Duodenal mucosa (tissue), 2 donors: Measurements from ENCODE around the gene TET3.

Source experiments
- H3K27ac ChIP-seq: one replicate; pipeline ENCODE4 v1.7.0; 2013; ENCODE audit warnings: low read depth, low read length
- H3K27me3 ChIP-seq, 2 donors: one replicate each; pipeline ENCODE4 v1.7.0; 2013; ENCODE audit warnings: low read length in 2 of 2, control low read depth in 1 of 2; ENCODE audit not compliant: insufficient read depth in 2 of 2, control insufficient read depth in 1 of 2
- H3K36me3 ChIP-seq, 2 donors: one replicate each; pipeline ENCODE4 v1.7.0; 2013; ENCODE audit warnings: low read length in 2 of 2, control low read depth in 1 of 2; ENCODE audit not compliant: insufficient read depth in 2 of 2, control insufficient read depth in 1 of 2
- H3K4me1 ChIP-seq, 2 donors: one replicate each; pipeline ENCODE4 v1.7.0; 2013; ENCODE audit warnings: low read length in 2 of 2, control low read depth in 1 of 2; ENCODE audit not compliant: insufficient read depth in 2 of 2, control insufficient read depth in 1 of 2
- H3K4me3 ChIP-seq, 2 donors: one replicate each; pipeline ENCODE4 v1.7.0; 2013; ENCODE audit warnings: low read length in 2 of 2, low read depth in 1 of 2
- H3K9ac ChIP-seq, 2 donors: one replicate each; pipeline ENCODE4 v1.7.0; 2013; ENCODE audit warnings: low read length in 2 of 2, low read depth in 1 of 2
- H3K9me3 ChIP-seq, 2 donors: one replicate each; pipeline ENCODE4 v1.7.0; 2013; ENCODE audit warnings: low read length in 2 of 2, control low read depth in 1 of 2; ENCODE audit not compliant: control insufficient read depth in 1 of 2

The TET3 gene

DNA sequence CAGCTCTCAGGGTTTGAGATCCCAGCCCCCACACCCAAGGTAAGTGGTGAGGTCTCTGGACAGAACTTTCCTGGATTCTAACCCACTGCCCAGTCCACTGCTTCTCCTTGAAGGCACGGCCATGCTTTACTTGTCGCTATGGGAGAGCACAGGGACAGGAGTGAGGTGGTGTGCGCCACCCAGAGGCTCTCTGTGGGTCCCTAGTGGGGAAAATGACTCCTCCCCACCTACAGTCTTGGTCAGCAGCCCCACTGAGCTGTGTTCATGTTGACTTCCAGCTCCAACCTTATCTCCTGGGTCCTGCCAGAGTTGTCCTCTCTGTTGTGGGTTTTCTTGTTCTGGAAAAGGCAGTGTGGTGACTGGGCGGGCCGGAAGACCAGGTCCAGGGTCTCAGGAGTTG, 11.1 kb downstream of the TET3 start:
- no peak overlapping the region for H3K9ac ChIP-seq

DNA sequence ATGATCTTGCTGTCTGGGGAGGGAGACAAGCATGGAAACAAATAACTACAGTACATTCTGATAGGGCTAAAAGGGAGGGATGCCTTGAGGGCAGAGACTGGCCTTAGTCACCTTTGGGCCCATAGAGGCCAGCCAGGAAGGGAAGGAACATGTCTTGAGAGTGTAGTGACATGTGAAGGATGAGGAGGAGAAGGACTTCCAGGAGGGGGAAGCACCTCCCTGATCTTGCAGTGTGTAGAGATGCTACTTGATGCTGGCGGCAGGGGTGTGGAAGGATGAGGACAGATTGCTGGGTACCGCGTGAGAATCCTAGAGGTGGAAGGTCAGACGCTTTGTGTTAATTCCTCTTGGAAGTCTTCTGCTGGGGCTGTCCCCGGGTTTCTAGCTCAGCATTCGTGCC, 13.1 kb downstream of the TET3 start:
- H3K27ac ChIP-seq = no peak overlapping the region

More for the DNA sequence above, 11.1 kb downstream of the TET3 start:
- Histone ChIP-seq H3K9me3 (no peaks in the 10 kb centered on the region), H3K4me3 (no peak overlapping the region), H3K36me3 (peaks cover 4% of the 10 kb centered on the region in 2 donors), H3K4me1 (peaks cover 16 to 22% of the 10 kb centered on the region in 2 donors), H3K27me3 (no peaks in the 10 kb centered on the region), H3K27ac (no peak overlapping the region)

DNA sequence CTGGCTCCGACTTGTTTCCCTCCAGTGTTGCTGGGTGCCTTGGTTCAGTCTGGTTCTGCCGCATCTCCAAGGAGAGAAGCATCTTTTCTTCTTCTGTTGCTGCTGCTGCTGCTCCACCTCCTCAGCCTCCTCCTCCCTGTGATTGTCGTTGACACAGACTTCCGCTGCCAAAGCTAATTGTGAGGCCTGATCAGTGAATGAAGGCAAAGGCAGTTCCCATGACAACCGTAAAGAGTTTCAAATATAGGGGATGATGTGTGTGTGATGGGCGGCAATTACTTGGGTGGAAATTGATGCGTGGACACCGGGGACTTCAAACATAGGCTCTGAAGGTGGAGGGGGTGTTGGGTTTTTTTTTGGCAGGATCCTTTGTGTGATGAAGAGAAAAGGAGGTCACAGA, 13.7 kb downstream of the TET3 start:
- Histone ChIP-seq H3K27me3 (no peaks in the 10 kb centered on the region), H3K4me3 (no peak overlapping the region), H3K9ac (no peak overlapping the region), H3K27ac (no peak overlapping the region), H3K9me3 (no peaks in the 10 kb centered on the region), H3K4me1 (peaks cover 26 to 35% of the 10 kb centered on the region in 2 donors), H3K36me3 (peaks cover 4% of the 10 kb centered on the region in 2 donors)

More for the DNA sequence above, 13.1 kb downstream of the TET3 start:
- H3K27me3 ChIP-seq = no peaks in the 10 kb centered on the region
- H3K9ac ChIP-seq = no peak overlapping the region
- peaks cover 4% of the 10 kb centered on the region in 2 donors for H3K36me3 ChIP-seq
- H3K4me1 ChIP-seq = peaks cover 22 to 32% of the 10 kb centered on the region in 2 donors
- H3K4me3 ChIP-seq = no peak overlapping the region
- no peaks in the 10 kb centered on the region for H3K9me3 ChIP-seq

DNA sequence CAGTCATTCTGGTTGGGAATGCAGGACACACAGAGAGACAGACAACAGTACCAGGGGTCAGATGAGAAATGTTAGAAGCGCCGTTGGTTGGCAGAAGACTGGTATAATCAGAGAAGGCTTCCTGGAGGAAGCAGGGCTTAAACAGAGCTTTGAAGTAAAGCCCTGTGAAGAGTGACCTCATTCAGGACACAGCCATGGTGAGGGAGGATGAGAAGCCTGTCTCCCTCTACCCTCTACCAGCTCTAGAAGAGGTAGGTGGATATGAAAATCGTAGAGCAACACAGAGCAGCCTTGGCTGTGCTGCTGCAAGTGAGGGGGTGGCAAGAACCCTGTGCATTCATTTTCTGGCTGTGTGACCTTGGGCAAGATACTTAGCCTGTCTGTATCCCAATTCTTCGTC, 14.2 kb downstream of the TET3 start:
- Histone ChIP-seq H3K4me3 (no peak overlapping the region), H3K9me3 (no peaks in the 10 kb centered on the region), H3K27me3 (no peaks in the 10 kb centered on the region), H3K4me1 (peaks cover 31 to 32% of the 10 kb centered on the region in 2 donors), H3K36me3 (peaks cover 4% of the 10 kb centered on the region in 2 donors), H3K27ac (no peak overlapping the region), H3K9ac (no peak overlapping the region)

DNA sequence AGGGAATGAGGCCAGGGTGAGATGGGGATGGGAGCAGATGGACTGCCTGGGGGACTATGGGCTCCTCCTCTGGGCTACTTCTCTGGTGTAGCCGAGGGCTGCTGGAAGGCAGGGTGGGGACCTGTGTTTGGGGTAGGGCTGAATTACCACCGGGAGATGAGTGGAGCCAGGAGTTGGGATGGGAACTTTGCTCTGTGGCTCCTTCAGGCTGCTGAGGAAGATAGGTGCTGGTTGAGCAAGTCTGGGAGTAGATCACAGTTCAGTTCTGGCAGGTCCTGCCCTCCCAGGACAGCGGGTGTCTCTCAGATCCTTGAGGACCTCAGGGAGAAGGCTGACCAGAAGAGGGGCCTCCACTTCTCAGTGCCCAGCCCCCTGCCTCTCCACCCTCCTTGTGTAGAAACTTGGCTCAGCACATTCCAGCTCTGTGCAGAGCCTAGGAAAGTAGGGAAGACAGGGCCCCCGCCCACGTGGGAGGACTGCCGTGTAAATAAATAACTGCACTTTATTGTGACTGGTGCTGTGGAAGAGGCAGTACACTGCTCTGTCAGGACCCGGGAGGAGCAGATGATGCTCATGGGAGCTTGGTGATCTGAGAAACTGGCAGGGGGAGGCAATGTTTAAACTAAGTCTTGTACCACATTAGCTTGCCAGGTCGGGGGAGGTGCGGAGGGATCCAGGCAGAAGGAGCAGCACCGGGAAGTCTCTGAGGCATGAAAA, 15.3 kb downstream of the TET3 start:
- Histone ChIP-seq H3K4me1 (peaks cover 31 to 35% of the 10 kb centered on the region in 2 donors), H3K9me3 (no peaks in the 10 kb centered on the region), H3K27me3 (no peaks in the 10 kb centered on the region), H3K4me3 (peak overlapping the region in 1 of 2 donors; percentile 28), H3K27ac (no peak overlapping the region), H3K36me3 (peaks cover 4 to 6% of the 10 kb centered on the region in 2 donors), H3K9ac (no peak overlapping the region)

DNA sequence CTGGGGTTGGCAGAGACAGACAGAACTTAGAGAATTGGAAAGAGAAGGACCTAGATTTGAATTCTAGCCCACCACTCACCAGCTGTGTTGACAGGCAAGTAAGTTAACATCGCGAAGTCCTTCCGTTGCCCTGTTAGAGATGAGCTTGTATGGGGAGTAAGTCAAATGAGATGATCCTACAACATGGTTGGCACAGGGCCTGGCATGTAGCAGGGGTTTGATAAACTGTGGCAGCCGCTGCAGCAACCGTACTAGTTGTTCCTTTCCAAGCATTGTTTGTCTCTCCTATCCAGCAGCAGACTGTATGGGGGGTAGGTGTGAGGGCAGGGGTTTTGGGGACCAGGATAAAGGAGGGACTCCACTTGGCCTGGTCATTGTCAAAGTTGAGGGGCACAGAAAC, 16.0 kb downstream of the TET3 start:
- Histone ChIP-seq H3K4me3 (no peak overlapping the region), H3K9me3 (no peaks in the 10 kb centered on the region), H3K27ac (no peak overlapping the region), H3K9ac (no peak overlapping the region), H3K27me3 (no peaks in the 10 kb centered on the region), H3K4me1 (peaks cover 31 to 35% of the 10 kb centered on the region in 2 donors), H3K36me3 (peaks cover 7 to 9% of the 10 kb centered on the region in 2 donors)

DNA sequence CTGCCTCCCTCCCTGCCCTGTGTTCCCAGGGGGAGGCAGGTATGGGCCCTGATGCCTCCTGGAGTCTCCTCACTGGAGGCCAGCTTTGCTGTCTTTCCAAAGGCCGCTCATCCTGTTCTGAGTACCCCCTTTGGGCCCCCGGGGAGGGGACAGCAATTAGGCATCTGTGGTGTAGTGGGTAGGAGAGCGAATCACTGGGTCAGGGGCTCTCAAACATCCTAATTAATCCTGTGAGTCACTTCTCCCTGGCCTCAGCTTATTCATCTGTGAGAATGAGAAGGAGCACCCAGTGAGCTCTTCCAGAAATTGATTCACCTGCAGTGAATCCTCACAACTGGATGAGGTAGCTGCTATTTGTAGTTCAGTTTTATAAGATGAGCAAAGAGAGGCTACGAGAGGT, 16.4 kb downstream of the TET3 start:
- H3K4me1 ChIP-seq = peaks cover 31 to 36% of the 10 kb centered on the region in 2 donors

DNA sequence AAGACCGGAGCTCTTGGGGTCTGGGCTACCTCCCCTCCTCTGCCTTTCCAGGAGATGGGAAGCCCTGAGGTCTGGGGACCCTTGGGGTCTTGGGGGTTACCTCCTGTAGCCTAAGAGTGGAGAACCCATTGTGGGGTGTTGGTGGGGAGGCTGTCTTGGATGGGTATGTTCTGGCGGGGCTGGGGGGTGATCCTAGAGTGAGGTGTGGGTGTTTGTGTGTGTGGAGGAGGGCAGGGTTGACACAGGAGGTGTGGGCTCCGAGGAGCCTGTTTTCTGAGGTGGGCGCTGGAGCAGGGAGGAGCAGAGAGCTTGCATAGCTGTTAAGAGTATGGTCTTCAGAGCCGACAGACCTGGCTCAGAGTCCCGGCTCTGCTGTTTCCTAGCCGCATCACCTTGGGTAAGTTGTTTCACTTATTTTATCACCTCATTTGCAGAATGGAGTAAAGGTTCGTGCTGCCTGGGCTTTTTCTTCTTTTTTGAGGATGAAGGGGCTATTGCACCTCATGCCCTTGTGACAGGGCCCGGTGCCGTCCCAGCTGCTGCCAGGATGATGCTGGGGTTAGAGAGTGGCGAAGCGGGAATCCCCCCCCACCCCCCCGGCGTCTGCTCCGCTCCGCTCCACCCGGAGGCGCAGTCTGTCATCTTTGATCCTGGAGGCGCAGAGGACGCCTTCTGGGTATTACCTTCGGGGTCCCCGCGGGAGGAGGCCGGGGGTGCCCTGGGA, 17.2 kb downstream of the TET3 start:
- Histone ChIP-seq H3K4me1 (peaks cover 31 to 44% of the 10 kb centered on the region in 2 donors), H3K36me3 (peaks cover 9 to 17% of the 10 kb centered on the region in 2 donors), H3K4me3 (peak overlapping the region in 1 of 2 donors; percentile 53), H3K27ac (no peak overlapping the region), H3K27me3 (no peaks in the 10 kb centered on the region), H3K9me3 (no peaks in the 10 kb centered on the region), H3K9ac (no peak overlapping the region)

More for the DNA sequence above, 16.4 kb downstream of the TET3 start:
- H3K27me3 ChIP-seq = no peaks in the 10 kb centered on the region
- H3K4me3 ChIP-seq = no peak overlapping the region
- no peak overlapping the region for H3K9ac ChIP-seq
- no peaks in the 10 kb centered on the region for H3K9me3 ChIP-seq
- H3K36me3 ChIP-seq = peaks cover 9 to 14% of the 10 kb centered on the region in 2 donors
- no peak overlapping the region for H3K27ac ChIP-seq

DNA sequence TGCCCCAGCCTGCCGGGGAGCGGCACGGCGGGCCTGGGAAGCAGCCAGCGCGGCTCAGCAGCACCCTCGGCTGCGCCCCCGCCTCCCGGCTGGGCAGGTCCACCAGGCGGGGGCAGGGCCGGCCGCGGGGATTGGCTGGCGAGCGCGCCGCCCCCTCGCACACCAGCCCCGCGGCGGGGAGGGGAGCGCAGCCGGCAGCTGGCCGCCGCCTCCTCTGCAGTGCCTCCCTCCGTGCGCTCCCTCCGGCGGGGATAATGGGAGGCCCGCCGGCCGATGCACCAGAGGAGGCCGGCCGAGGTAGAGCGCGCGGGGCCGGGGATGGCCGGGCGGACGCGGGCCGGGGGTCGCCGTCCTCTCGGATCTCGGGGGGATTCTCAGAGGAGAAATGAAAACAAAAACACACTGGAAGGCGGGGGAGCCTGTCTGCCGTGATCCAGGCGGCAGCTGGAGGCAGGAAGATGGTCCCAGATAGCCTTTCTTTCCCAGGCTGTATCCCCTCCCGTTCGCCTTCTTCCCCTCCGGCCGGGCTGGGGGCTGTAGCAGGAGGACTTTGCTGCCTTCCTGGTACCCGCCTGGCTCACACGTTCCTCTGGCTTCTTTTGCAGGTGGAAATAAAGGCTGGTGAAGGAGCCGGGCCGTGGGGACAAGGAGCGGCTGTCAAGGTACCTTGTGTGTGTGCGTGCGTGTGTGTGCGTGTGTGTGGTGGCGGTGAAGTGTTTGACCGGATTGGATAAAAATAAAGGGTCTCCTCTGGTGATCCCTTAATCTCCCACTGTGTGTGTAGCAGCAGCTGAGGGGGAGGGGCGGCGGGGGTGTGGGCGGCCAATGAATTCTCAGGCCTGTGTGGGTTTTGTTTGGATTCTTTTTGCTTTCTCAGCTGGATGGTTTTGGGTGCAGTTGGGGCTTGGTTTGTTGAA, 18.1 kb downstream of the TET3 start:
- no peak overlapping the region for H3K27ac ChIP-seq
- peaks cover 31 to 48% of the 10 kb centered on the region in 2 donors for H3K4me1 ChIP-seq
- H3K27me3 ChIP-seq = no peaks in the 10 kb centered on the region
- H3K9ac ChIP-seq = peak overlapping the region in 1 of 2 donors; percentile 54
- peaks cover 9 to 17% of the 10 kb centered on the region in 2 donors for H3K36me3 ChIP-seq
- no peaks in the 10 kb centered on the region for H3K9me3 ChIP-seq
- peak overlapping the region; percentile 73 to 77 for H3K4me3 ChIP-seq
